HPDE6-E6E7 (cell line): ENCODE data around the gene TCP11X1.
"Not testable (repeated sequence)": the region's sequence is repeated elsewhere in the genome, so short reads cannot be mapped to it uniquely, and the experiment has no call there.

Experiments
- DNase-seq: peaks from one replicate; pipeline ENCODE4 v3.0.0; 2011; ENCODE audit warnings: missing footprints; ENCODE audit errors: extremely low spot score

TCP11X1 gene

GRCh38 chrX:102214986-102215385, at the start of gene TCP11X1:
Gene TCP11X1 (plus strand): TSS chrX:102215301.
- DNase-seq = not testable (repeated sequence)

DNA sequence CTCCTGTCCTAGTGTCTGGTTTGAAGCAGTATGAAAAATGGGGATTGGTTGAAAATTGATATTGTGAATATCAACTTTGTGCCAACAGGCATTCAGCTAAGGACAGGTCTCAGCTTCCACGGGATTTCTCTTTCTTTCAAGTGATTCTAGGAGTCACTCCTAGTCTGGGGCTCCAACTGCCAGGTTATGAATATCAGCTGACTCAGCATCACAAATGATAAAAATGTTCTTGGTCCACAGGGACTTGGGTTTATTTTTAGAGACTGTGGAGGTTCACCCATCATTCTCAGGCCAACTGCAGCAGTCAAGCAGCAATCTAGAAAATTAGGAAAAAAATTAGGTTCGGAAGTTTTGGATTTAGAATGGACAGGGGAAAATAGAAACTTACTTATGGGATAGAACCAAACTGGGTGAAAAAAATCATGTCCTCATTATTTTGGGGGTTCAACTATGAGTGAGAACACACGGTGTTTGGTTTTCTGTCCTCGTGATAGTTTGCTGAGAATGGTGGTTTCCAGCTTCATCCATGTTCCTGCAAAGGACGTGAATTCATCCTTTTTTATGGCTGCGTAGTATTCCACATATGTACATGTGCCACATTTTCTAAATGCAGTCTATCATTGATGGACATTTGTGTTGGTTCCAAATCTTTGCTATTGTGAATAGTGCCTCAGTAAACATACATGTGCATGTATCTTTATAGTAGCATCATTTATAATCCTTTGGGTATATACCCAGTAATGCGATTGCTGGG, 29.0 kb upstream of the TCP11X1 start:
- no peak for DNase-seq

DNA sequence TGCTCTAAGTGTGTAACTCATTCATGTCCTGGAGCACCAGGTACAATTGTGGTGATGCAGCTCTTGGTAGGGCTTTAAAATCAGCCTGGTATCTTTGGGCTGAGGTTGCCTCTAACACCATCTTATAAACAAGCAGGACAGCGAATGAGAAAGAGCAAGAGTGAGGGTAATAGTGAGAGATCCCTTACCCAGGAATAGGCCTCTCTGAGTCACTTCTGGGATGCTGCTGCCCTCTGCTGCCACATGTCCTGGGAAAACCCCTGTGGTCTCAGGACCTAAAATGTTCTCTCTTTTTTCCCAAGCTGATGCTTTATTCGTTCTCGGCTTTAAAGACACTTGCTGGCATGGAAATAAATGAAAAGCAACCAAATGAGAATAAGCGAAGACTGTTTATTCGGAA, 7.2 kb upstream of the TCP11X1 start:
- DNase-seq = not testable (repeated sequence)

DNA sequence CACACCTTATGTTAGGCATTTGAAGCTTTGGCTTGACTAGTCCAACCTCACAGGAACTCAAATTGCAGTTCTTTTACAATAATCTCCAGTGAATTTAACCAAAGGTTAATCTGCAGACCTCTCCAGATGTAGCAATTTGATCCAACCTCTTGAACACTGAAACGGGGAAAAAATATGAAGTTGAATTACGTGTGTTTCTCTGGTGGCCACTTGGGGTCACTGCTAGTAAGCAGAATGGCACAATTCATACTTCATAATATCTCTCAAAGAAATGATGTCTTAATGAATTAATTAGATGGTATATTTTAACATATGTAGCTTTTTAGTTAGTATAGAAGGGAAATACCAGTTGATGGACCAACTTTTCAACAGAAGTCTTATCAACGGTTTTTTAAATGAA, 1.4 kb downstream of the TCP11X1 start:
- not testable (repeated sequence) for DNase-seq

DNA sequence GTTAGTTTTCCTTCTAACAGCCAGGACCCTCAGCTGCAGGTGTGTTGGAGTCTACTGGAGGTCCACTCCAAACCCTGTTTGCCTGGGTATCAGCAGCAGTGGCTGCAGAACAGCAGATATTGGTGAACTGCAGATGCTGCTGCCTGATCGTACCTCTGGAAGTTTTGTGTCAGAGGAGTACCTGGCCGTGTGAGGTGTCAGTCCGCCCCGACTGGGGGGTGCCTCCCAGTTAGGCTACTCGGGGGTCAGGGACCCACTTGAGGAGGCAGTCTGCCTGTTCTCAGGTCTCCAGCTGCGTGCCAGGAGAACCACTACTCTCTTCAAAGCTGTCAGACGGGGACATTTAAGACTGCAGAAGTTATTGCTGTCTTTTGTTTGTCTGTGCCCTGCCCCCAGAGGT, 20.6 kb downstream of the TCP11X1 start:
- not testable (repeated sequence) for DNase-seq

DNA sequence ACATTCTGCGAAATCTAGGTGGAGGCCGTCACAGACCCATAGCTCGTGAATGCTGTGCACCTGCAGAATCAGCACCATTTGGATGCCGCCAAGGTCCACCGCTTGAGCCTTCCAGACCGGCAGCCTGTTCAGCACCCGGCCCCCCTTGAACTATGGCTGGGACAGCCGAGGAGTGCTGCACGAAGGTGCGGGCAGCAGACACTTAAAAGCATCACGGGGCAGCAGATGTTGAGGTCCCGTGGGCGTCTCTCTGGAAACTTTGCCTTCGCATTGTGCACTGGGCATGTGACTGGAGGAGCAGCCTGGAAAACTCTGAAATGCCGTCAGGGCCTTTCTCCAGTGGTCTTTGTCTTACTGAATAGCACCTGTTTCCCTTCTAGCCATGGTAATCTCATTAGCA, 25.2 kb downstream of the TCP11X1 start:
- DNase-seq = not testable (repeated sequence)

GRCh38 chrX:102246893-102247292, 31.8 kb downstream of the TCP11X1 start, which contains the start of gene NXF2:
Gene NXF2 (plus strand): TSS chrX:102247167. CDS start chrX:102307079, 59,912 bp downstream.
- DNase-seq = not testable (repeated sequence)

- not testable (repeated sequence) for DNase-seq
These were observed 57.1 kb downstream of the TCP11X1 start for GRCh38 chrX:102272231-102272630.
